CD4-positive, alpha-beta T cell treated with Interleukin-4 for 4 hours (primary cell): Measurements from ENCODE around the gene DLX3.

Source experiments
- DNase-seq: peaks from one replicate; pipeline ENCODE4 v3.0.0-alpha.2; 2020

Gene DLX3

GRCh38 chr17:49952209-49952911 lies 42.7 kb downstream of the DLX3 start:
- peak; percentile 71 for DNase-seq

- DNase-seq = no peak
These were observed 43.5 kb downstream of the DLX3 start for GRCh38 chr17:49951362-49952082.

GRCh38 chr17:49949634-49950033 lies 45.4 kb downstream of the DLX3 start:
- no peak for DNase-seq

- no peak for DNase-seq
These were observed 48.0 kb downstream of the DLX3 start for GRCh38 chr17:49946964-49947584.

DNA sequence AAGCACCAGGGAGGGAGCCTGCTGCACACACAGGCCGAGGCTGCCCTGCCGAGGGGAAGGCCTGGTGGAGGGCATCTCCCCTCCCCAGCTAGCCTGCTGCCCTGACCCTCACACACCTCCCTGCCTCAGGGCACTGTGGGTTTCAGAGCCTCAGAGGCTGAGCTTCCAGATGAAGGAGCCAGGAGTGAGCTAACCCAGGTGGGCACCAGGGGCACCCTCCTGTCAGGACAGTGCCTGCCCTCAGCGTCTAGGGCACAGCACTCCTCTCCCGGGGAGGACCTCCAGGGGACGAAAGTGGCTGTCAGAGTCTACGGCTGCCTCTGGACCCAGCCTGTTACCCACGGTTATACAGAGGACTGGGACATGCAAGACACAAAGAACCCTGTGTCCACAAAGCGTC lies 48.8 kb downstream of the DLX3 start:
- no peak for DNase-seq

DNA sequence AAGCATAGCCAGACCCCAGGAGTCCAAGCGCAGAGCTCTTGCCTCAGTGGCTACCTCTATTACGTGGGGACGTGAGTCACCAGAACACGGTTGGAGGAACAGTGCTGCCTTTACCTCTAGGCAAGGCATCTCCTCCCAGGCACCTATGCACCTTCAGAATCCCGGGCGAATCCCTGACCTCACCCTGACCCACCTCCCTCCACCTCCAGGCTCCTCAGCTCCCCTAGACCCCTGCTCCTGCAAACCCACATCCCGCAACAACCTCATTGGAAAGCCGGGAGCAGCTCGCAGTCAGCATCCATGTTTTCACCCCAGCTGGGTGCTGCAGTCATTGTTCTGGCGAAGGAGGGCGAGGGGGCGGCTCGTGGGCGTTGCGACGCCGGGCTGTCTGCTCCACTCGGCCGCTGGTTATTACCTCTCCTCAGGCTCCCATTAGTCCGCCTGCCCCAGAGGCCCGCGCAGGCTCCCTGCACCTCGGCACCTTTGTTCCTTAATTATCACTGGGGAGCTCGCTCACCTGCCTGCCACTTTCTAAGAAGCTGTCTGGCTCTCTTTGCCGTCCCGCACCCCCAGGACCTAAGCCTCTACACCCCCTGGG lies 50.7 kb downstream of the DLX3 start:
- no peak for DNase-seq

DNA sequence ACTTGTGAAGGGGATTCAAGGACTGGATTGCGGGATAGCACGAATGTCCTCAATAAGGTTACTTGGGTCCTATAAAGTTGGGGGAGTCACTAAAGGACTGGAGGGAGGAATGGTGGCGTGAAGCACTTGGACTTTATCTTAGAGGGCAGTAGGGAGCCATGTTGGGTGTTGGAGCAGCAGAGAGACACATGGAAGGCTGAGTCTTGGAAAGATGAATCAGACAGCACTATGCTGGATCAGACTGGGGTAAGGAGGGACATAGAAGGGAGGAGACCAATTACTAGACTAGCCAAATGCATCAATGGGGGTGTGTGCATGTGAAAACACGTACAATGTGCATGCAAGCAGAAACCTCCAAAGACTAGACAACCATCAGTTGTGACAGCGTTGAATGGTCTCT lies 52.1 kb downstream of the DLX3 start:
- DNase-seq = no peak

DNA sequence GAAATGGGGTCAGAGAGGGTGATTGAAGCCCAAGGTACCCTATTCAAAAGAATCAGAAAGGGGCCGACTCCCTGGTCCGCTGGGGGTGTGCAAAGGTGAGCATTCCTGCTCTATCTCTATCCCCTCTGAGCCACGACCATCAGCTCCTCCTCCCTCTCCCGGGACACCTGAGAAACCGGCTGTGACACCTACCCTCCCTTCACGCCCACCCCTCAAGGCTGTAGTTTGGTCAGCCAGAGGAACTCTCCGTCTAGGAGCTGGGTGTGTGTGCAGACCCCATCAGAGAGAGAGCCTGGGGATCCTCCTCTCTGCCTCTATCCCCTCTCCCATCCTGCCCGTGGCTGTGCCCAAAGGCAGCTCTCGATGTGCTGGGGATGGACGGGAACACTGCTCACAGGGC lies 53.6 kb downstream of the DLX3 start:
- DNase-seq = no peak
